HG03460 (cell line): Measurements from ENCODE around the gene C2orf92.

ENCODE experiments used
- ATAC-seq: cut with Tn5 transposase; IDR thresholded peaks from one replicate; pipeline ENCODE4 v1.9.1; 2021; ENCODE audit not compliant: unreplicated experiment

Gene C2orf92

DNA sequence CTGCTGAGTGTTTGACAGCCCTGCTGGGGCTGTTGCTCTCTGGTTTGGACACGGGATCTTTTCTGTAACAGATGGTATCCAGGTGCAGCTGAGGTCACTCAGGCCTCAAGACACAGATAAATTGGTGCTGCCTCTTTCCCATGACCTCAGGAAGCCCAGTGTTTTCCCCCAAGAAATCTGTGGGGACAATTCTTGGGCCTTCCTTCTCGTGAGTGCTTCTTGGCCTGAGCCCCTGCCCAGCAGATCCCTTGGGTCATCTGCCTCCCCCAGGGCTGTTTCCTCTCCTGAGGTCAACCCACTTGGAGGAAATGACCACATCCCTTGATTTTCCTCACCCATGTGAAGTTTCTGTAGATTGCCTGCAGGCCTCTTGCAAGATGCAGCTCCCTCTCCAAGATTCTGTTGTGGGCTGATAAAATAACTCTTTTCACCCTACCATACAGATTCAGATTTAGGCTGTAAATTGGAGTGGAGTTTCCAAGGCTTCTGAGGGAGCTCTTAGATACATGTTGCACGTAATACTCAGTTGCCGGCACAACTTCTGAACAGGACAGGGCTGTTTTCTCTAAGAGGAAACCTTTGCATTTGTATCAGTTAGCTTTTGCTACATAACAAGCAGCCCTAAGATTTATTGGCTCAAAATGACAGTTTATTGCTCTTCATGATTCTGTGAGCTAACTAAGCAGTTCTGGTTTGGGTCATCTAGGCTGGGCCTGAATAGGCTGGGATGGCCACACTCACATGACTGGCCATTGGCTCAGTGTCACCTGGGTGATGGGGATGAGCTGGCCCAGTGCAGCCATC lies 57.0 kb downstream of the C2orf92 start:
- no peak for ATAC-seq

DNA sequence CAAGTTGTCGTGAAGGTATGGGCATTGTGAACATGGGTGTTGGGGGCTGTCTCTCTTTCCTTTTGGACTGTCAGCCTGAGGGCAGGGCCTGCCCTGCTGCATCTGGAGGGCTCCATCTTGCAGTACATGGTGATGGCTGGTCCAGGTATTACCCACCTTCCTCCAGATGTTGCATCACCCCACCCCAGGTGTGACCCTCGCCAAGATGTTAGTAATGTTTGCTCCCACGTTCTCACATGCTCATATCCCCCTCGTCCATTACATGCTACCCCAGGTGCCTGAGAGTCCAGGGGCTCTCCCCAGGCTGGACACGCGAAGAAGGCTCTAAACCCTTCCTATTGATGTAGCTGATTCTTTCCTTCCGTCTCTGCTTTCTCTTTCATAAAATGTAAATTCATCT lies 57.8 kb downstream of the C2orf92 start:
- no peak for ATAC-seq

DNA sequence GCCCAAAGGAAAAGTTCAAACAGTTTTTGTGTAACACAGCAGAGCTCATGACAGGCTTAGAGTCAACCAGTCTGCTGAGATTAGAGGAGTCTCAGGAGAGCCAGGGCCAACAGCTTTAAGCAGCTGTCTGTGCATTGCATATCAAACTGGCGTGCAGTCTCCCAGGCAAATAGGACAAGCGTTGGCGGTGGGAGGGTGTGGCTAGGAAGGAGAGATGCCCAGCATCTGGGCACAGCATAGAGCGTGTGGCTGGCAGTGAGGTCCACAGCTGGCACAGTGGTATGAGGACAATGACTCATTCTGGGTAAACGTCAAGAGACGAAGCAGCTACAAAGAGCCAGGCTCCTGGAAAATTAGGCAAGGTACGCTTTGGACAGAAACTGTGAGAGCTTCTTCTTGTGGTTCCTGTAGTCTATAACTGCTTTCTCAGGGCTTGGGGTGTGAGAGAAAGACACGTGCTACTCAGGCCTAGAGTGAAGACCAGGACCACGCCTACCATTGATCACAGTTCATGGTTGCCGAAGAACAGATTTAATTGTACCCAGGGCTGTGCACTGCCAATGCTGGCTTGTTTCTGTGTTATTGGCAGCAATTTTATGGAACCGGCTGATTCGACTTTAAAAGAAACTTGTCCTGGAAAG lies 58.7 kb downstream of the C2orf92 start:
- ATAC-seq, result no peak

DNA sequence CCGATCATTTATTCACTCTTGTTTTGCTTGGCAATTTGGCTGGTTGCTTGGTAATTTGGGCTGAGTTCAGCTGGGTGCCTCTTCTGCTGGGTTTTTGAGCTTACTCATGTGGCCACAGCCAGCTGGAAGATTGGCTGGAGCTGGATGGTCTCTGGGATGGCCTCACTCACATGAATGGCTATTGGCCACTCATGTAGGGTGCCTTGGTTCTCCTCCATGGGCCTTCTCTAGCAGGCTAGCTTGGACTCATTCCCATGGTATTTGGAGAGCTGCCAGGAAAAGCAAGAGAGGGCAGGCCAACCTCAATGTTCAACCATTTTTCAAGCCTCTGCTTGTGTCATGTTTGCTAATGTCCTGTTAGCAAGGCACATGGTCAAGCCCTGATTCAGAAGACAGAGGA lies 60.7 kb downstream of the C2orf92 start:
- ATAC-seq, result no peak

DNA sequence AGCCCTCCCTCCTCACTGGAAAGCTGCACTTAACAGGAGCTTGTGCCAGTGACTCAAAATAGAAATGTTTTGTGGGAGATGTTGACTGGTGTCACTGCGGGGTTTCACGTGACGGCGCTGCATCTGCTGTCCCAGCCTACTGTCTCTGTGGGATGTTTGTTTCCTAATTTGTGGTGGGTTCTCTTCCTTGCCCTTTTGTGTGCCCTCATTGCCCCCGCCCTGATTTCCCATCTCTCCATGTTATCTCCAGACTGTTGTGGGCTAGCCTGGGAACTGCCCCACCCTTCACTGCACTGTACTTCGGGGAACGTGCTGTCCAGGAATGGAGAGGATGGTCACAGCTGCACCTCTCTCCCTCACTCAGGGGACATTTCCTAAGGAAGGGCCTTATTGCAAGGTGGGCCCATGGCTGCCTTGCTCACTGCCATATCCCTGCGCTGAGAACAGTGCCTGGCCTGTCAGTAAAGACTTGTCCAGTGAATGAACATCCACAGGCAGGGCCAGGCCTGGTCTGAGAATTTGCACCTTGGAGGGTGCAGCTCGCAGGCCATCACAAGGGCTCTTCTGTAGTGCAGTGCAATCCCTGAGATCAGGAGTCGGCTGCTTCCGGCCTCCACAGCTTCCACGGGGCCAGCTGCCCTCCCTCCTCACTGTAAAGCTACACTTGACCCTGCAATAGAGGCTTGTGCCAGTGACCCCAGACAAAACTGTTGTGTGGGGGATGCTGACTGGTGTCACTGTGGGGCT lies 61.9 kb downstream of the C2orf92 start:
- ATAC-seq, result no peak

DNA sequence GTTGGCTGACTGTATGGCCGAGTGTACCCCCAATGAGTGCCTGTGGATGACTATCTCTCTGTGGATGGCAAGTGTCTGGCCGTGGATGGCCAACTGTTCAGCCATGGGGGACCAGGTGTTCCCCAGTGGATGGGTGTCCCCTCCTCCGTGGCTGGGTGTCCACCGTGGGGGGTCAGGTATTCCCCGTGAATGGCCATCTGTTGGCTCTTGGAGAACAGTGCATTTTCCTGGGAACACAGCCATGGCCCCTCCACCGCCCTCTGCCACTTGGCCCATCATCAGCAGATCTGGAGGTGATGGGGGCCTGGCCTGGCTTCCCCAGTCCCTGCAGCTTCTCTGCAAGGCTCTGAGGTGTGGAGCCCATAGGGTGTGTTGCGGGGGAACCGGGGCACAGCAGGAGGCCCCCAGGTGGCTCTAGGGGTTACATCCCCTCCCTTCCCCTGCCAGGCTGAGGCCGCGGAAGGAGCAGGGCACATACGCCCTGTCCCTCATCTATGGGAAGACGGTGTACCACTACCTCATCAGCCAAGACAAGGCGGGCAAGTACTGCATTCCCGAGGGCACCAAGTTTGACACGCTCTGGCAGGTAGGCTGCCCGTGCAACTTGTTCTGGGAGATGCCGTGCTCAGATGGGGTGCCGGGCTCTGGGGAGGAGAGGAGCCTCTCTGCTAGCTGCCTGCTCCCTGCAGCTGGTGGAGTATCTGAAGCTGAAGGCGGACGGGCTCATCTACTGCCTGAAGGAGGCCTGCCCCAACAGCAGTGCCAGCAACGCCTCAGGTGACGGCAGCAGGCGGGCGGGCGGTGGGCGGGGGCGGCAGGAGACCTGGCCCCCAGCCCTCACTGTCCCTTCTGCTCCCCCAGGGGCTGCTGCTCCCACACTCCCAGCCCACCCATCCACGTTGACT lies 63.2 kb downstream of the C2orf92 start:
- ATAC-seq, result no peak

DNA sequence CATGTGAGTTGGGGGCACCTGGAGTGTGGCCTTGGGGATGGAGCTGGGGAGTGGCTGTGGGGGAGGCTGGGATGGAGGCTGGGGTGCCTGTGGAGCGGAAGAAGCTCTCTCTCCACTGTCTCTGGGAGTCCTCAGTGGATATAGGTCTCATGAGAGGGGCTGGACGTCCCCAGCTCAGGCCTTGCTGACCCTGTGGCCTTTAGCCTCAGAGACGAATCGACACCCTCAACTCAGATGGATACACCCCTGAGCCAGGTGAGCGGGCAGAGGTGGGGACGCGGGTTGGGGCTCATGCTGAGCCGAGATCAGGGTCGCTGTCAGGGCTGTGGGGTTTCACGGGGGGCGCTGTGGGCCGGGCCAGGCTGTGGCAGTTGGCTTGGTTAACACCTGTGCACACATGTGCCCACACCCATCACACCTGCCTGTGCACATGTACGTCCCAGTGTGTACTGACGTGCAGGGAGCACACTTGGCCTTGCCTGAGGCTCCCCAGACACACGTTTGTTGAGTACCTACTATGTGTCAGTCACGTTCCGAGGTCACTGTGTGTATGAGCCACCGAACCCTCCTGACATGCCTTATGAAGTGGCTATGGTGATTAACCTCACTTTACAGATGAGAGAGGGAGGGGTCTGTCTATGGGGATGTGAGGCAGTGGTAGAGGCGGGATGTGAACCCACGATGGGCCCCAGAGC lies 64.0 kb downstream of the C2orf92 start:
- no peak for ATAC-seq

DNA sequence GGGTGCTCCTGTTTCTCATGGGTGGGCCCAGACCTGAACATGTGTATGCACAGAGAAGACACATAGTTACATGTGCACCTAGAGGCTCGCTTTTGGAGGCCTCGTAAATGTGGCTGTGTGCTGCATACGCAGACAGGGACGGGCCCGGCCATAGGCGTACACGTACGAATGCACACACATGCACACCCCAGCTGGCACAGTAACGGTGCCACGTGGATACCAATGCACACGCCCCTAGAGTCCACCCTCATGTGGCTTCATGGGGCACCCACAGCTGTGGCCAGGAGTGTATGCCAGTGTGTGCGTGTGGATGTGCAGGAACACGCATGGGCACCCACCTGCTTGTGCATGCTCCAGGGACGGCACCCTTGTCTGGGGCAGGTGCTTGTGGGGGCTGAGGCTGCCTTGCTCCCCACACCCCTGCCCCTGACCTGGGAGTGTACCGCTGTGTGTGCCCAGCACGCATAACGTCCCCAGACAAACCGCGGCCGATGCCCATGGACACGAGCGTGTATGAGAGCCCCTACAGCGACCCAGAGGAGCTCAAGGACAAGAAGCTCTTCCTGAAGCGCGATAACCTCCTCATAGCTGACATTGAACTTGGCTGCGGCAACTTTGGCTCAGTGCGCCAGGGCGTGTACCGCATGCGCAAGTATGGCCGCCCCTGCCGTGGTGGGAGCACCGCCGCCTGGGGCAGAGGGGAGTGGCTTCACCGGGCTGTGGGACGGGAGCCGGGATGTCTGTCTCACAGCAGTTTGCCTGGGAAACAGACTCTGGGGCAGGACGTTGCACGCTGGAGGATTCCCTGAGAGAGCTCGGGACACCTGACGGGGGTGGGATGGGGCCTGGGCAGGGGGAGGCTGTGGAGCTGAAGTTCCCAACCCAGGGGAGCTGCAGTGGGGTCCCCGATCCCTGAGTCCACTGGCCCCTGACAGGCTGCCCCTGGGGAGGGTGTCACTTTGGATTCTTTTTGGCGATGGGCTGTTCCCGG lies 64.8 kb downstream of the C2orf92 start:
- ATAC-seq, result no peak

DNA sequence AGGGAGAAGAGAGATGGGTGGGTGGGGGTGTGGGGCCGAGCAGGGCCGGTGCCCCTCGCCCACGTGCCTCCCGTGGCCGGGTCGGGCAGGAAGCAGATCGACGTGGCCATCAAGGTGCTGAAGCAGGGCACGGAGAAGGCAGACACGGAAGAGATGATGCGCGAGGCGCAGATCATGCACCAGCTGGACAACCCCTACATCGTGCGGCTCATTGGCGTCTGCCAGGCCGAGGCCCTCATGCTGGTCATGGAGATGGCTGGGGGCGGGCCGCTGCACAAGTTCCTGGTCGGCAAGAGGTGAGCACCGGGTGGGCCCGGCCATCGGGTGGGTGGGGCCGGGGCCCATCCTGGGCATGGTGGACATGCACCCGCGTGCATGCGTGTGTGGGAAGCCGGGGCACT lies 65.6 kb downstream of the C2orf92 start:
- no peak for ATAC-seq

DNA sequence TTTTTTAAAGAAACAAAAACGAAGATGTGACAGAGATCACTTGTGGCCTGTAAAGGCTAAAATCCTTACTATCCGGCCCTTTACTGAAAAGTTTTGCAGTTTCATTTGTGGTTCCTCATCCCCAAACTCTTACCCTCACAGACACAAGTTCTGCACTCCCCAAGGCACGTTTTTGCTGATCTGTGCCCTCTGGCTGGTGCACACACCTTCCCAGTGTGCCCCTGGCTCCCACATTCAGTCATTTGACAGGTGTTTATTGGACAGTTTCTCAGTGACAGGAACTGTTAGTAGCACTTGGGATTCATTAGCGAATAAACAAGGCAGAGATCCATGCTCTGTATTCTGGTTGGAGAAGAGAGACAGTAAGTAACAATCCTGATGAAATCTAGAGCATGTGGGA lies 66.7 kb downstream of the C2orf92 start:
- ATAC-seq, result no peak

DNA sequence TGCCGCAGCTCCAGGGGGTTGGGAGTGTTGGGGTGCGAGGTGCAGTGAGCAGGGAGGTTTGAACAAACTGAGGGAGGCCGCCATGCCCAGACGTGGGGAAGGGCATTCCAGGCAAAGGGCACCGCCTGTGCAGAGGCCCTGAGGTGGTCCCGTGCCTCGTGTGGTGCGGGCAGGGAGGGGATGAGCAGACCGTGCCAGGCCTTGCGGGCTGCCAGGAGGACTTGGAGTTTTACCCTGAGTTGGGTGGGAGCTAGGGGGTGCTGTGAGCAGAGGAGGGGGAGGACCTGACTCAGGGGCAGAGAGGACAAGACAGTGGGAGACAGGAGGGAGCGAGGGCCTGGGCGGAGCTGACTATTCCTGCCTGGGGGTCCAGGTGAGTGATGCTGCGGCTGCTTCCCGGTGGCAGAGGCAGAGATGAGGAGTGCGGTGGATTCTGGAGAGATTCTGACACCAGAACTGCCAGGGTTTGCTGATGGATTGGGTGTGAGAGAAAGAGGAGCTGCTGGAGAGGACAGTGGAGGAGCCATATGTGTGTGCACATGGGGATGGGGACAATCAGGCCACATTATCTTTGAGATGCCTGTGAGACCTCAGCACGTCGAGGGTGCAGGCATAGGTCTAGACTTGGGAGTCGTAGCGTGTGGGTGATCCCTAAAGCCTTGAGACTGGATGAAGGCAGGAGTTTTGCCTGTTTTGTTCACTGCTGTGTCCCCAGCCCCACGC lies 67.3 kb downstream of the C2orf92 start:
- ATAC-seq, result no peak

DNA sequence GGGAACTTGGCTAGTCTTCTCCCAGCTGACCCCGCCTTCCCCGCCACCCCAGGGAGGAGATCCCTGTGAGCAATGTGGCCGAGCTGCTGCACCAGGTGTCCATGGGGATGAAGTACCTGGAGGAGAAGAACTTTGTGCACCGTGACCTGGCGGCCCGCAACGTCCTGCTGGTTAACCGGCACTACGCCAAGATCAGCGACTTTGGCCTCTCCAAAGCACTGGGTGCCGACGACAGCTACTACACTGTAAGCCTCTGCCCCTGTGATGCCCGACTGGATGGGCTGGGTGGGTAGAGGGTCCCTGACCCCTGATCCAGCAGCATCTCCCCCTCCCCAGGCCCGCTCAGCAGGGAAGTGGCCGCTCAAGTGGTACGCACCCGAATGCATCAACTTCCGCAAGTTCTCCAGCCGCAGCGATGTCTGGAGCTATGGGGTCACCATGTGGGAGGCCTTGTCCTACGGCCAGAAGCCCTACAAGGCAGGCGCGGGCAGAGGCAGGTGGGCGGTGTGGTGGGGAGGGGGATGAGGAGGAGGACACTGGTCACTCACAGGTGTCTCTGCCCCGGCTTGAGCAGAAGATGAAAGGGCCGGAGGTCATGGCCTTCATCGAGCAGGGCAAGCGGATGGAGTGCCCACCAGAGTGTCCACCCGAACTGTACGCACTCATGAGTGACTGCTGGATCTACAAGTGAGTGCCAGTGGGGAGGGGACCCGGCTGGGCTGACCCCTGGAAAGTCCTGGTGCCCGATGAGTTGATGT lies 68.1 kb downstream of the C2orf92 start:
- no peak for ATAC-seq

DNA sequence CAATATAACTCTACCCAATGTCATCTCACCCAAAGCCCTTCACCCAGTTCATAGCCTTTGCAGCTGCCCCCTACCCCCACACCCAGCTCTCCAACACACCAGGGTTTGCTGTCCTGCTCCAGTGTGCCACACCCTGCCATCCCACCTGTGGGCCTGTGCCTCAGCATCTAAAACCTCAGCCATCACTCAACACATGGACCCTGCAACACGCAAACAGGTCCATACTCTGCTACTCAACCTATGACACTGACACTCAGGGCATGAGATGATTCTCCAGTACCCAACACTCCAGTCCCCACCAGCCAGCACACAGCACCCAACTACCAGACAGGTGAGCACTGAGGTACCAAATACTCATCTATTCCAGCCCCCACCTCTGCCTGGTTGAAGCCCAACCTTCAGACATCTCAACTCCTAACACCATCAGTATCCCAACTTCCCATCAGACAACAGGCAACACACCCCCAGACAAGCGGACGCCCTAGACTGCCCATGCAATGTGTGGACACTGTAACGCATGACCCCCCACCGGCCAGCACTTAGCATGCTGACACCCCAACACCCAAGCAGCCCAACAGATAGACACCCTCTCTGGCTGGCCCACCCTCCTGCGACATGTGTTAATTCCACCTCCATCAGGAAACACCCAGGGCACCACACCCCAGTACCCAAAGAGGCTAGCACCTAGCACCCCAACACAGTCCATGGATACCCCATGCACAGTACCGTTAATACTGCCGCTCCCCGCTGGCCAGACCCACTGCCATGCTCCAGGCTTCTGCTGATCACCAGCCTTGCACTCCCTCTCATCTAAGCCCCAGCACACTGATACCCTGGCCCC lies 68.9 kb downstream of the C2orf92 start:
- ATAC-seq, result no peak

DNA sequence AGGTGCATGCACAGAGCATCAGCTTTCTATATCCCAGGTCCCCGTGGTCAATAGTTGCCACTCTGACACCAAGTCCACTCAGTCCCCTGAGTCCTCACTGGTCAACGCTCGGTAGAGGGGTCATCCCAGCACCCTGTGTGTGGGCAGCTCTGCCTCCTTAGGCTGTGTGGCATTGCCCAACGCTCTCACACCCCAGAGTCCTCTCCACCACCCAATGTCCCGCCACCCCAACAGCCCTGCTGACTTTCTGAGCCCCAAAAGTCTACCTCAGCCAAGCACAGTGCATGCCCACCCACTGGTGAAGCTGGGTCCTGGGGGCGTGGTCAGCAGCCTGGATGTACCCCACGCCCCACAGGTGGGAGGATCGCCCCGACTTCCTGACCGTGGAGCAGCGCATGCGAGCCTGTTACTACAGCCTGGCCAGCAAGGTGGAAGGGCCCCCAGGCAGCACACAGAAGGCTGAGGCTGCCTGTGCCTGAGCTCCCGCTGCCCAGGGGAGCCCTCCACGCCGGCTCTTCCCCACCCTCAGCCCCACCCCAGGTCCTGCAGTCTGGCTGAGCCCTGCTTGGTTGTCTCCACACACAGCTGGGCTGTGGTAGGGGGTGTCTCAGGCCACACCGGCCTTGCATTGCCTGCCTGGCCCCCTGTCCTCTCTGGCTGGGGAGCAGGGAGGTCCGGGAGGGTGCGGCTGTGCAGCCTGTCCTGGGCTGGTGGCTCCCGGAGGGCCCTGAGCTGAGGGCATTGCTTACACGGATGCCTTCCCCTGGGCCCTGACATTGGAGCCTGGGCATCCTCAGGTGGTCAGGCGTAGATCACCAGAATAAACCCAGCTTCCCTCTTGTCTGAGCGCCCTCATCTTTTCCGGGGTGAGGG lies 69.7 kb downstream of the C2orf92 start:
- no peak for ATAC-seq

DNA sequence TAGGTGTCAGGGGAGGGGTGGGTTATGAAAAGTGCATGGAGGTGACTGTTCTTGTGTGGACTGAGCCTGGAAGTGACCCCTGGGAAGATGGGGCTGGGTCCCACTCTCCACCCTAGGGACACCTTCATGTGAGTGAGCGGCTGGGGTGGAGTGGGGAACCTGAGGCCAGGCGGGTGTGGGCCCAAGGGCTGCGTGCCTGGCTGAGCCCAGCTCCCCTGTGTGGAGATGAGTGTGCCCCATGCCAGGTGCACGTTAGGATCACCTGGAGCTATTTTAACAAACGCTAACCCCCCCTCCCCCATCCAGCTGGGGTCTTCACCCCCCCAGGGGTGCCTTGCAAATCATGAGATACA lies 70.4 kb downstream of the C2orf92 start:
- ATAC-seq, result no peak

DNA sequence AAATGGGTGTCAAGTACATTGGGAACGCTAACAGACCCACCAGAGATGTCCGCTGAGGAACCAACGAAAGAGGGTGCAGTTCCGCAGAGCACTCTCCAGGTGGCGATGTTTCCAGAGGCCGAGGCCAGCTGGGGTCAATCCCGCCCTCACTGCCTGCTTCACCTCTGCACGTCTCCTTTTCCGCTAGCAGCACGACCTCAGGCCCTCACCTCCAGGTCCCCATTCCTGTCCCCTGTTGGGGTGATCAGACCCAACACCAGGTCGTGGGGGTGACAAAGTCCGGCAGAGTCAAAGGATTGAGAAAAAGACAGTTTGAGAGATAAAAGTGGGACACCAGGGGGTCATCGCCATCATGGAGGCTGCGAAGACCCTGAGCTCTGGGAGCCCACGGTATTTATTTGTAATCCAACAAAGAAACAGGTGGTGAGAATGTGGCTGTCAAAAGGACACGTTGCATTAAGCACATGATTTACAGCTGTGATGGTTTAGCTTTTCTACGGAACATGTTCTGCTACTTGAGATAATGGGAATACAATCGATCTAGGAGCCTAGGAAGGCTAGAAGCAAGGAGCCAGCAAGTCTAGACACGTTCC lies 71.2 kb downstream of the C2orf92 start:
- no peak for ATAC-seq
